ENCODE data around the gene CNTNAP4.

- TF ChIP-seq CTCF (conservative IDR thresholded peaks at IDR 0.05) = no peak
- no peak for TF ChIP-seq ZFX (IDR thresholded peaks at IDR 0.05)
Observed at GRCh38 chr16:76346210-76346609, 69.0 kb downstream of the CNTNAP4 start.
